ENCODE results near the gene PRDM2.

The PRDM2 gene

GRCh38 chr1:13804240-13804633 is 104.2 kb downstream of the PRDM2 start:
- no peaks in the 10 kb centered on the region for H3K4me1 ChIP-seq (ENCODE audit: control insufficient read depth, insufficient read depth, low read length)
- no peaks in the 10 kb centered on the region for H3K27me3 ChIP-seq (ENCODE audit: control insufficient read depth, insufficient read depth, low read length)
- H3K27ac ChIP-seq (ENCODE audit: low read depth, low read length) = no peak overlapping the region
- H3K9me3 ChIP-seq (ENCODE audit: control insufficient read depth, insufficient read depth, low read length) = no peaks in the 10 kb centered on the region
- no peak overlapping the region for H3K4me3 ChIP-seq (ENCODE audit: low read depth, low read length)
- H3K36me3 ChIP-seq (ENCODE audit: control insufficient read depth, insufficient read depth, low read length) = no peaks in the 10 kb centered on the region
- H3K9ac ChIP-seq (ENCODE audit: low read depth, low read length) = no peak overlapping the region

GRCh38 chr1:13805431-13805830 is 105.4 kb downstream of the PRDM2 start:
- H3K9me3 ChIP-seq (ENCODE audit: control insufficient read depth, insufficient read depth, low read length) = no peaks in the 10 kb centered on the region
- H3K4me3 ChIP-seq (ENCODE audit: low read depth, low read length) = no peak overlapping the region
- H3K9ac ChIP-seq (ENCODE audit: low read depth, low read length) = no peak overlapping the region
- H3K27ac ChIP-seq (ENCODE audit: low read depth, low read length) = no peak overlapping the region
- H3K4me1 ChIP-seq (ENCODE audit: control insufficient read depth, insufficient read depth, low read length) = no peaks in the 10 kb centered on the region
- no peaks in the 10 kb centered on the region for H3K36me3 ChIP-seq (ENCODE audit: control insufficient read depth, insufficient read depth, low read length)
- no peaks in the 10 kb centered on the region for H3K27me3 ChIP-seq (ENCODE audit: control insufficient read depth, insufficient read depth, low read length)

DNA sequence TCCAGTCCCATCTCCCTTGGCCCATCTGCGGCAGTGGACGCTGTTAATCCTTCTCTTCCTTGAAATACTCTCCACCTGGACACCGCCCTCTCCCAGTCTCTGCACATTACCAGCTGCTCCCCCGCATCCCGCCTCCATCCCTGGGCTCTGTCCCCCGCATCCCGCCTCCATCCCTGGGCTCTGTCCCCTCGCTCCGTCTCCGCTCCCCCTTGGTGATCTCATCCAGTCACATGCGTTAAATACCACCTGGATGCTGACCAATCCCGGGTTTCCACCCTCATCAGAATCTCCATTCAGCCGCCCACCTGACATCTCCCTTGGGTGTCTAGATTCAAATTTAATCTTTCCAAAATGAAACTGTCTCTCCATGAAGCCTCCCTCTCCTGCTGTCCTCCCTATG is 106.1 kb downstream of the PRDM2 start:
- Histone ChIP-seq H3K4me1 (ENCODE audit: control insufficient read depth, insufficient read depth, low read length) (no peaks in the 10 kb centered on the region), H3K27ac (ENCODE audit: low read depth, low read length) (no peak overlapping the region), H3K36me3 (ENCODE audit: control insufficient read depth, insufficient read depth, low read length) (no peaks in the 10 kb centered on the region)

GRCh38 chr1:13807209-13807608 is 107.2 kb downstream of the PRDM2 start:
- H3K9ac ChIP-seq (ENCODE audit: low read depth, low read length) = no peak overlapping the region
- H3K36me3 ChIP-seq (ENCODE audit: control insufficient read depth, insufficient read depth, low read length) = no peaks in the 10 kb centered on the region
- no peaks in the 10 kb centered on the region for H3K27me3 ChIP-seq (ENCODE audit: control insufficient read depth, insufficient read depth, low read length)
- no peak overlapping the region for H3K27ac ChIP-seq (ENCODE audit: low read depth, low read length)
- no peaks in the 10 kb centered on the region for H3K4me1 ChIP-seq (ENCODE audit: control insufficient read depth, insufficient read depth, low read length)
- no peak overlapping the region for H3K4me3 ChIP-seq (ENCODE audit: low read depth, low read length)
- H3K9me3 ChIP-seq (ENCODE audit: control insufficient read depth, insufficient read depth, low read length) = no peaks in the 10 kb centered on the region

More for the DNA sequence above, 106.1 kb downstream of the PRDM2 start:
- Histone ChIP-seq H3K4me3 (ENCODE audit: low read depth, low read length) (no peak overlapping the region), H3K27me3 (ENCODE audit: control insufficient read depth, insufficient read depth, low read length) (no peaks in the 10 kb centered on the region), H3K9me3 (ENCODE audit: control insufficient read depth, insufficient read depth, low read length) (no peaks in the 10 kb centered on the region), H3K9ac (ENCODE audit: low read depth, low read length) (no peak overlapping the region)

DNA sequence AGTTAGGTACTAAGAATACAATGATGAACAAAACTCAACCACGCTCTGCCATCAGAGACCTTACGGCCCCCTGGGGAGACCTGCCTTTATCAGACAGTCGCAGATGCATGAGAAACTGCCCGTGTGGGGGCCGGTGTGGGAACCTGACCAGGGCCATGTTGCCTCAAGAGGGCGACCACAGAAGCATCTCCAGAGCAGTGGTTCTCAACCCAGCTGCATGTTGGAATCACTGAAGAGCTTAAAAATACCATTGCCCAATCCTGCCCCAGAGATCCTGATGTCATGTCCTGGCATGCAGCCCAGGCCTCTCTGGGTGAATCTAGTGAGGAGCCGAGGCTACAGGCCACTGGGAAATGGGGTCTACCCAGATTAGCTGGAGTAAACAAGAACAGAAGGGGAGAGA is 108.7 kb downstream of the PRDM2 start:
- Histone ChIP-seq H3K9me3 (ENCODE audit: control insufficient read depth, insufficient read depth, low read length) (no peaks in the 10 kb centered on the region), H3K4me1 (ENCODE audit: control insufficient read depth, insufficient read depth, low read length) (no peaks in the 10 kb centered on the region), H3K27me3 (ENCODE audit: control insufficient read depth, insufficient read depth, low read length) (no peaks in the 10 kb centered on the region), H3K9ac (ENCODE audit: low read depth, low read length) (no peak overlapping the region), H3K4me3 (ENCODE audit: low read depth, low read length) (no peak overlapping the region), H3K27ac (ENCODE audit: low read depth, low read length) (no peak overlapping the region), H3K36me3 (ENCODE audit: control insufficient read depth, insufficient read depth, low read length) (no peaks in the 10 kb centered on the region)

DNA sequence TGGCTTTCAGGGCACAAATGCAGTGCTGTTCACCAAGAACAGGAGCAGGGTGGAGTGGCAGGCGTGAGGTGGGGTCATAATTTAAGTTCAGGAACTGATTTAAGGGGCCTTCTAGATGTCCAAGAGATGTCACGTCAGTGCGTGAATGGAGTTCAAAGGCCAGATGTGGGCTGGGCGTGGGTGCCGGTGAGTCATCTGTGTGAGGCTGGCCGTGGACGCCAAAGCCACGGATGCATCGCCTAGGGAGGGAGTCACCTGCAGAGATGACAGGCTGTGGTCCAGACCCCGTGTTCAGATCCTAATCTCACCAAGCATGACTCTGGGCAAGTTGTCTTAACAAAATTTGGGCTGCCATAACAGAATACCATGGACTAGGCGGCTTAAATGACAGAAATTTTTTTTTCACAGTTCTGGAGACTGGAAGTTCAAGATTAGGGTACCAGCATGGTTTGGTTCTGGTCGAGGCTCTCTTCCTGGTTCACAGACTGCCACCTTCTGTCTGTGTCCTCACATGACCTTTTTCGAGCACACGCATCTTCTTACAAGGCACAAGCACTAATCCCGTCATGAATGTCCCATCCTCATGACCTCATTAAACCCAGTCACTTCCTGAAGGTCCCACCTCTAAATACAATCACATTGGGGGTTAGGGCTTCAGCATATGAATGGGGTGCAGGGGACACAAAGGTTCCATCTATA is 109.6 kb downstream of the PRDM2 start:
- H3K36me3 ChIP-seq (ENCODE audit: control insufficient read depth, insufficient read depth, low read length) = no peaks in the 10 kb centered on the region
- H3K4me1 ChIP-seq (ENCODE audit: control insufficient read depth, insufficient read depth, low read length) = no peaks in the 10 kb centered on the region
- H3K9me3 ChIP-seq (ENCODE audit: control insufficient read depth, insufficient read depth, low read length) = no peaks in the 10 kb centered on the region
- H3K27ac ChIP-seq (ENCODE audit: low read depth, low read length) = no peak overlapping the region
- no peak overlapping the region for H3K9ac ChIP-seq (ENCODE audit: low read depth, low read length)
- H3K27me3 ChIP-seq (ENCODE audit: control insufficient read depth, insufficient read depth, low read length) = no peaks in the 10 kb centered on the region
- H3K4me3 ChIP-seq (ENCODE audit: low read depth, low read length) = no peak overlapping the region

DNA sequence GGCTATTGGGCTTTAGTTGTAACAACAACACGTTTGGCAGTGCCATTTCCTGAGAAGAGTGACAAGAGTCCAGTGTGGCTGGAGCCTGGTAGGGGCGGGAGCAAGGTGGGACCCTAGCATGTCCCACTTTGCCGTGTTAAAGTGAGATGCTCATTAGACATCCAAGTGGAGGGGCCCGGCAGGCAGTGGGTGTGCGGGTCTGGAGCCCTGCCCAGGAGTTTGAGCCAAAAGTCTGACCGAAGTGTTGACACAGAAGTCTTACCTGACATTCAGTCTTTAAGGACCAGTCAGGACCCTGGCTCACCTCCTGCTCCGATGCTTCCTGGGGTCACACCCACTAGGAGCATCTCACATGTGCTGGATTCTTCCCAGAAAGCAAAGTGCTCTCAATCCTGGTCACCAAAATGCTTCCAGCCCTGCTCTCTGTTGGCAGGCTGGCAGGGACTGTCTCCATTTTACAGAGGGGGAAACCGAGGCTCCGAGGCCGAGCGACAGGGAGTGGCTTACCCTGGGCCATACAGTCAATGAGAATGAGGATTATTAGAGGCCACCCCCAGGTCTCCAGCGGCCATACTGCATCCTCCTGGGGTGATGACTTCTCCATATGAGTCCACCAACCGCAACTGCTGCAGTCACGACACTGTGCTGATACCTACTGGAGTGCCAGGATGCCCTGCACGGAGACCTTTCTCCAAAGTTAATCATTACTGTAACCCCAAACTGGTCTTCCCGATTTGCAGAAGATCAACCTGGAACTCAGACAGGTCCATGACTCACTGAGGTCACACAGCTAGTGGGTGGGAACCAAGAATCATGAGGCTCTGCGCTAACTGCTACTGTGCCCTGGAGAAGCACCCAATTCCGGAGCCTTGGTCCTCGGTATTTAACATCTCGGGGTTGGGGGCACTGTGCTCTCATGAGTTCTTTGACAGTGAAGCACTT is 112.7 kb downstream of the PRDM2 start:
- H3K4me1 ChIP-seq (ENCODE audit: control insufficient read depth, insufficient read depth, low read length) = no peaks in the 10 kb centered on the region
- H3K27ac ChIP-seq (ENCODE audit: low read depth, low read length) = no peak overlapping the region
- no peaks in the 10 kb centered on the region for H3K27me3 ChIP-seq (ENCODE audit: control insufficient read depth, insufficient read depth, low read length)
- no peaks in the 10 kb centered on the region for H3K9me3 ChIP-seq (ENCODE audit: control insufficient read depth, insufficient read depth, low read length)
- H3K36me3 ChIP-seq (ENCODE audit: control insufficient read depth, insufficient read depth, low read length) = no peaks in the 10 kb centered on the region
- no peak overlapping the region for H3K9ac ChIP-seq (ENCODE audit: low read depth, low read length)
- H3K4me3 ChIP-seq (ENCODE audit: low read depth, low read length) = no peak overlapping the region

DNA sequence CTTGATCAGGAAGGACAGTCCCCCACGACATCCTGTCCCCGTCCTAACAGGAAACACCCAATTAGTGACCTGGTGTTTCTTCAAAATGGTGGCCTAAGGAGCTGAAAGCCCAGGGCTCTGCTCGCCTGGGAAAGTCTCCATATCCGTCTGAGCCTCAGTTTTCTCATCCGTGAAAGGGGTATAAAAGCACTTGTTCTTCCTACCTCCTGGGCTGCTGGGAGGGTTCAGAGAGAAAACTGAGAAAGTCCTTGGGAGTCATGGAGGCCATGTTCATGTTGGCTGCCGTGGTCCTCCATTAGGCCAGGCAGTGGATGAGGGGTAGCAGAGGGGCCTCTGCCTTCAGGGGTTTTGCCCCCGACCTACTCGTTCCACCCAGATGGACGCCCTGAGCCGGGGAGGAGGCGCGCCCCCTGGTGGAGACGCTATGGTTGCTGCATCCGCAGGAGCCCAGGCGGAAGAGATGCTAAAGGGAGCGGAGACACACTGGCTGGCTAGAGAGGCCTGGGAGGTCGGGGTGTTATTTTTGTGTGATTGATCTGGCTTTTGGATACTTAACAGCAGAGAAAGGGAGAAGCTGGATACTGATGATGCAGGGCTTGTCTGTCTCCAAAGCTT is 113.5 kb downstream of the PRDM2 start:
- H3K36me3 ChIP-seq (ENCODE audit: control insufficient read depth, insufficient read depth, low read length) = no peaks in the 10 kb centered on the region

DNA sequence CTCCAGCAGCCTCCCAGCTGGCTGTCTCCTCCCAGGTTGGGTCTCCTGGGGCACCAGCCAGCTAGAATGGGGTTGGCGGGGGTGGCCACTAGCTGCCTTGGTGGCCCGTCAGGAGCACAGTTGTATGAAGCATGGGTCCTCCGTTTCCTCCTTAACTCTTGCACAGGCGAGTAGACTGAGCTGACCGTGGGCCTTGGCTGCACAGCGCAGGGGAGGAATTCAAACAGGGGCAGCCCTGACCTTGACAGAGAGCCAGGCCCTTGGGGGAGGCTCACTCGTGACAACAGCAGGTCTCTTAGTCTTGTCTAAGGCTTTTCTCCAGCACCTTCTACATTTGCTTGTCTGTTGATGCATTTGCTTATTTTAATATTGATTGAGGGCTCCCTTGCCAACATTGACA is 114.1 kb downstream of the PRDM2 start:
- Histone ChIP-seq H3K36me3 (ENCODE audit: control insufficient read depth, insufficient read depth, low read length) (no peaks in the 10 kb centered on the region), H3K27me3 (ENCODE audit: control insufficient read depth, insufficient read depth, low read length) (no peaks in the 10 kb centered on the region), H3K4me1 (ENCODE audit: control insufficient read depth, insufficient read depth, low read length) (no peaks in the 10 kb centered on the region), H3K9ac (ENCODE audit: low read depth, low read length) (no peak overlapping the region), H3K27ac (ENCODE audit: low read depth, low read length) (no peak overlapping the region), H3K9me3 (ENCODE audit: control insufficient read depth, insufficient read depth, low read length) (no peaks in the 10 kb centered on the region), H3K4me3 (ENCODE audit: low read depth, low read length) (no peak overlapping the region)

More for the DNA sequence above, 113.5 kb downstream of the PRDM2 start:
- H3K27ac ChIP-seq (ENCODE audit: low read depth, low read length) = no peak overlapping the region
- no peaks in the 10 kb centered on the region for H3K27me3 ChIP-seq (ENCODE audit: control insufficient read depth, insufficient read depth, low read length)
- H3K9ac ChIP-seq (ENCODE audit: low read depth, low read length) = no peak overlapping the region
- H3K9me3 ChIP-seq (ENCODE audit: control insufficient read depth, insufficient read depth, low read length) = no peaks in the 10 kb centered on the region
- H3K4me3 ChIP-seq (ENCODE audit: low read depth, low read length) = no peak overlapping the region
- H3K4me1 ChIP-seq (ENCODE audit: control insufficient read depth, insufficient read depth, low read length) = no peaks in the 10 kb centered on the region

DNA sequence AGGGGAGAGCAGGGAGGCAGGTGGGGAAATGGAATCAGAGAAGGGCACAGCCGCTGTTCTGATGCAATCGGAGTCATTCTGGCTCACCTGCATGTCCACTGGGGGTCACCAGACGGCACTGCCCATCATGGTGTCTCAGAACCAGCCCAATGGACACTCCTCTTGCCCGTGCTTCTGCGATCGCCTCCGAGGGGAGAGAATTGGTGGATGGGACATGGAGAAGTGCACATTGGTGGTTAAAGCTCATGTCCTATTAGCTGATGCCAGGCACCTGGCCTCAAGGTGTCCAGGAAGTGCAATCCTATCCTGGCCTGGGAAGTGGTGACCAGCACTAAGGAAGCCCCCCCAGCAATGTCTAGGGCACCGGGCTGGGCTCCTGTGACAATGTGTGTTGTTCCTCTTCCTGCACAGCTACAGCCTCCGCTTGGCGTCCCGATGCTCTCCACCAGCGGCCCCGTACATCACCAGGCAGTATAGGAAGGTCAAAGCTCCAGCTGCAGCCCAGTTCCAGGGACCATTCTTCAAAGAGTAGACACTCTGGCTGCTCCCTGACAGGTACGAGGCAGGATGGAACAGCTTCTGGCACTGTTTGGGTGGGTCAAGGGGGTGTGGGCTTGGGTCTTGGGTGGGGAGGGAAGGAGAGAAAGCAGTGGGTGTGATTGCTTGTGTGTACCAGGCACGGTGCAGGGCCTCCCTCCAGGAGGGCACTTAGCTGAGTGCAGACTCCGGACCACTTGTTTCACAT is 116.2 kb downstream of the PRDM2 start:
- no peaks in the 10 kb centered on the region for H3K4me1 ChIP-seq (ENCODE audit: control insufficient read depth, insufficient read depth, low read length)

More for the DNA sequence above, 116.2 kb downstream of the PRDM2 start:
- no peak overlapping the region for H3K4me3 ChIP-seq (ENCODE audit: low read depth, low read length)
- H3K9ac ChIP-seq (ENCODE audit: low read depth, low read length) = no peak overlapping the region
- no peak overlapping the region for H3K27ac ChIP-seq (ENCODE audit: low read depth, low read length)
- H3K36me3 ChIP-seq (ENCODE audit: control insufficient read depth, insufficient read depth, low read length) = no peaks in the 10 kb centered on the region
- H3K9me3 ChIP-seq (ENCODE audit: control insufficient read depth, insufficient read depth, low read length) = no peaks in the 10 kb centered on the region
- no peaks in the 10 kb centered on the region for H3K27me3 ChIP-seq (ENCODE audit: control insufficient read depth, insufficient read depth, low read length)
